ENCODE measurements around the gene FBXO28. TPM values are rescaled to one million over a fixed set of nuclear protein-coding genes. Genes with fewer than 3 reads are reported as not detected.
A peak's percentile ranks its signal among the peaks of the same experiment; 100 is the strongest.

The FBXO28 gene
- total and polyA plus RNA-seq, 2 donors (not counting 1 experiment from before 2014, with no cell fraction given), result 25.3 to 34.3 TPM

GRCh38 chr1:224175617-224176016 is 61.7 kb downstream of the FBXO28 start:
- Histone ChIP-seq H3K4me3 (replicated peaks in 1 of 4; ENCODE audit: control extremely low read depth in 1 of 4, insufficient read depth in 1 of 4, low read depth in 3 of 4, low read length in 4 of 4) (no peak overlapping the region), H3K36me3 (ENCODE audit: control insufficient read depth, insufficient read depth, low read length) (no peaks in the 10 kb centered on the region), H3K27me3 (ENCODE audit: control insufficient read depth, insufficient read depth, low read length) (no peaks in the 10 kb centered on the region), H3K4me2 (ENCODE audit: extremely low read depth, insufficient read depth, low read length) (no peak overlapping the region), H3K27ac (ENCODE audit: insufficient read depth, low read length) (no peak overlapping the region), H3K4me1 (ENCODE audit: control insufficient read depth, extremely low read depth, insufficient read depth, low read length) (no peaks in the 10 kb centered on the region), H4K20me1 (ENCODE audit: control insufficient read depth, extremely low read depth, insufficient read depth, low read length) (no peaks in the 10 kb centered on the region), H2AFZ (ENCODE audit: low read length) (peak overlapping the region; percentile 4), H3K79me2 (ENCODE audit: control insufficient read depth, insufficient read depth, low read length) (no peaks in the 10 kb centered on the region), H3K9ac (ENCODE audit: insufficient read depth, low read length) (no peak overlapping the region), H3K9me3 (ENCODE audit: control insufficient read depth, insufficient read depth, low read depth, low read length) (no peaks in the 10 kb centered on the region)
- DNase-seq (ENCODE audit: low read depth in 2 of 2), result peak in 1 of 2 donors; percentile 19
- TF ChIP-seq EZH2 (IDR thresholded peaks at IDR 0.05; ENCODE audit: low read length, missing control alignments), result no peak
- peak in 1 of 2 donors; percentile 6 for TF ChIP-seq CTCF (conservative IDR thresholded peaks at IDR 0.05 in 1 of 2, IDR thresholded peaks at IDR 0.05 in 1 of 2; ENCODE audit: low read depth in 1 of 2, low read length in 2 of 2)

- DNase-seq (ENCODE audit: low read depth in 2 of 2), result no peak
- H2AFZ ChIP-seq (ENCODE audit: low read length), result no peak overlapping the region
- H3K4me2 ChIP-seq (ENCODE audit: extremely low read depth, insufficient read depth, low read length), result no peak overlapping the region
- no peak overlapping the region for H3K4me3 ChIP-seq (replicated peaks in 1 of 4; ENCODE audit: control extremely low read depth in 1 of 4, insufficient read depth in 1 of 4, low read depth in 3 of 4, low read length in 4 of 4)
- no peaks in the 10 kb centered on the region for H3K79me2 ChIP-seq (ENCODE audit: control insufficient read depth, insufficient read depth, low read length)
- no peaks in the 10 kb centered on the region for H3K27me3 ChIP-seq (ENCODE audit: control insufficient read depth, insufficient read depth, low read length)
- no peak overlapping the region for H3K9ac ChIP-seq (ENCODE audit: insufficient read depth, low read length)
- H3K27ac ChIP-seq (ENCODE audit: insufficient read depth, low read length), result no peak overlapping the region
- H3K4me1 ChIP-seq (ENCODE audit: control insufficient read depth, extremely low read depth, insufficient read depth, low read length), result no peaks in the 10 kb centered on the region
- no peaks in the 10 kb centered on the region for H4K20me1 ChIP-seq (ENCODE audit: control insufficient read depth, extremely low read depth, insufficient read depth, low read length)
- TF ChIP-seq CTCF (conservative IDR thresholded peaks at IDR 0.05 in 1 of 2, IDR thresholded peaks at IDR 0.05 in 1 of 2; ENCODE audit: low read depth in 1 of 2, low read length in 2 of 2) (no peak), EZH2 (IDR thresholded peaks at IDR 0.05; ENCODE audit: low read length, missing control alignments) (no peak)
- no peaks in the 10 kb centered on the region for H3K36me3 ChIP-seq (ENCODE audit: control insufficient read depth, insufficient read depth, low read length)
- no peaks in the 10 kb centered on the region for H3K9me3 ChIP-seq (ENCODE audit: control insufficient read depth, insufficient read depth, low read depth, low read length)
Observed at GRCh38 chr1:224177356-224177999, 63.6 kb downstream of the FBXO28 start.

- Histone ChIP-seq H3K27me3 (ENCODE audit: control insufficient read depth, insufficient read depth, low read length) (no peaks in the 10 kb centered on the region), H3K4me2 (ENCODE audit: extremely low read depth, insufficient read depth, low read length) (no peak overlapping the region), H3K4me1 (ENCODE audit: control insufficient read depth, extremely low read depth, insufficient read depth, low read length) (no peaks in the 10 kb centered on the region), H3K4me3 (replicated peaks in 1 of 4; ENCODE audit: control extremely low read depth in 1 of 4, insufficient read depth in 1 of 4, low read depth in 3 of 4, low read length in 4 of 4) (no peak overlapping the region), H3K9me3 (ENCODE audit: control insufficient read depth, insufficient read depth, low read depth, low read length) (no peaks in the 10 kb centered on the region), H2AFZ (ENCODE audit: low read length) (no peak overlapping the region), H3K27ac (ENCODE audit: insufficient read depth, low read length) (no peak overlapping the region), H3K36me3 (ENCODE audit: control insufficient read depth, insufficient read depth, low read length) (no peaks in the 10 kb centered on the region), H4K20me1 (ENCODE audit: control insufficient read depth, extremely low read depth, insufficient read depth, low read length) (no peaks in the 10 kb centered on the region), H3K79me2 (ENCODE audit: control insufficient read depth, insufficient read depth, low read length) (peaks cover 5% of the 10 kb centered on the region), H3K9ac (ENCODE audit: insufficient read depth, low read length) (no peak overlapping the region)
- TF ChIP-seq CTCF (conservative IDR thresholded peaks at IDR 0.05 in 1 of 2, IDR thresholded peaks at IDR 0.05 in 1 of 2; ENCODE audit: low read depth in 1 of 2, low read length in 2 of 2) (no peak), EZH2 (IDR thresholded peaks at IDR 0.05; ENCODE audit: low read length, missing control alignments) (no peak)
- no peak for DNase-seq (ENCODE audit: low read depth in 2 of 2)
Observed at GRCh38 chr1:224178894-224179293, 65.0 kb downstream of the FBXO28 start.
